ENCODE data around the gene TCEANC2.

TCEANC2 gene

GRCh38 chr1:54114955-54115354, 61.5 kb downstream of the TCEANC2 start:
- H3K4me3 ChIP-seq (ENCODE audit: low read depth, low read length), result no peak overlapping the region
- no peaks in the 10 kb centered on the region for H3K27me3 ChIP-seq (ENCODE audit: insufficient read depth, low read length)
- H3K4me1 ChIP-seq (ENCODE audit: control insufficient read depth, insufficient read depth, low read length, unreplicated experiment), result peaks cover 24% of the 10 kb centered on the region
- no peaks in the 10 kb centered on the region for H3K79me2 ChIP-seq (ENCODE audit: control insufficient read depth, insufficient read depth, low read length, unreplicated experiment)
- no peak overlapping the region for H3K27ac ChIP-seq (ENCODE audit: low read depth, low read length)
- H2AFZ ChIP-seq (ENCODE audit: low read length, unreplicated experiment), result no peak overlapping the region
- H3K36me3 ChIP-seq (ENCODE audit: insufficient read depth, low read length), result no peaks in the 10 kb centered on the region

GRCh38 chr1:54115520-54115919, 62.1 kb downstream of the TCEANC2 start:
- H3K4me1 ChIP-seq (ENCODE audit: control insufficient read depth, insufficient read depth, low read length, unreplicated experiment), result peaks cover 24% of the 10 kb centered on the region
- no peak overlapping the region for H2AFZ ChIP-seq (ENCODE audit: low read length, unreplicated experiment)
- H3K27ac ChIP-seq (ENCODE audit: low read depth, low read length), result no peak overlapping the region
- H3K79me2 ChIP-seq (ENCODE audit: control insufficient read depth, insufficient read depth, low read length, unreplicated experiment), result no peaks in the 10 kb centered on the region
- no peaks in the 10 kb centered on the region for H3K36me3 ChIP-seq (ENCODE audit: insufficient read depth, low read length)
- no peaks in the 10 kb centered on the region for H3K27me3 ChIP-seq (ENCODE audit: insufficient read depth, low read length)
- no peak overlapping the region for H3K4me3 ChIP-seq (ENCODE audit: low read depth, low read length)

GRCh38 chr1:54117815-54118563, 64.6 kb downstream of the TCEANC2 start:
- H3K4me3 ChIP-seq (ENCODE audit: low read depth, low read length), result no peak overlapping the region
- H3K27ac ChIP-seq (ENCODE audit: low read depth, low read length), result peak overlapping the region; percentile 57
- H3K79me2 ChIP-seq (ENCODE audit: control insufficient read depth, insufficient read depth, low read length, unreplicated experiment), result no peaks in the 10 kb centered on the region
- H3K27me3 ChIP-seq (ENCODE audit: insufficient read depth, low read length), result no peaks in the 10 kb centered on the region
- no peak overlapping the region for H2AFZ ChIP-seq (ENCODE audit: low read length, unreplicated experiment)
- H3K4me1 ChIP-seq (ENCODE audit: control insufficient read depth, insufficient read depth, low read length, unreplicated experiment), result peaks cover 24% of the 10 kb centered on the region
- no peaks in the 10 kb centered on the region for H3K36me3 ChIP-seq (ENCODE audit: insufficient read depth, low read length)

- Histone ChIP-seq H3K79me2 (ENCODE audit: control insufficient read depth, insufficient read depth, low read length, unreplicated experiment) (no peaks in the 10 kb centered on the region), H3K4me3 (ENCODE audit: low read depth, low read length) (no peak overlapping the region), H3K27me3 (ENCODE audit: insufficient read depth, low read length) (no peaks in the 10 kb centered on the region), H2AFZ (ENCODE audit: low read length, unreplicated experiment) (no peak overlapping the region), H3K36me3 (ENCODE audit: insufficient read depth, low read length) (no peaks in the 10 kb centered on the region), H3K4me1 (ENCODE audit: control insufficient read depth, insufficient read depth, low read length, unreplicated experiment) (peaks cover 24% of the 10 kb centered on the region), H3K27ac (ENCODE audit: low read depth, low read length) (peak overlapping the region; percentile 57)
These were observed 65.3 kb downstream of the TCEANC2 start for GRCh38 chr1:54118704-54119103.

GRCh38 chr1:54120018-54120697, 66.8 kb downstream of the TCEANC2 start:
- Histone ChIP-seq H3K27me3 (ENCODE audit: insufficient read depth, low read length) (no peaks in the 10 kb centered on the region), H2AFZ (ENCODE audit: low read length, unreplicated experiment) (no peak overlapping the region), H3K79me2 (ENCODE audit: control insufficient read depth, insufficient read depth, low read length, unreplicated experiment) (no peaks in the 10 kb centered on the region), H3K36me3 (ENCODE audit: insufficient read depth, low read length) (no peaks in the 10 kb centered on the region), H3K4me1 (ENCODE audit: control insufficient read depth, insufficient read depth, low read length, unreplicated experiment) (peaks cover 21% of the 10 kb centered on the region), H3K27ac (ENCODE audit: low read depth, low read length) (no peak overlapping the region), H3K4me3 (ENCODE audit: low read depth, low read length) (no peak overlapping the region)

- H3K4me3 ChIP-seq (ENCODE audit: low read depth, low read length), result peak overlapping the region; percentile 55
- H2AFZ ChIP-seq (ENCODE audit: low read length, unreplicated experiment), result peak overlapping the region; percentile 19
- peaks cover 19% of the 10 kb centered on the region for H3K4me1 ChIP-seq (ENCODE audit: control insufficient read depth, insufficient read depth, low read length, unreplicated experiment)
- H3K79me2 ChIP-seq (ENCODE audit: control insufficient read depth, insufficient read depth, low read length, unreplicated experiment), result no peaks in the 10 kb centered on the region
- H3K36me3 ChIP-seq (ENCODE audit: insufficient read depth, low read length), result no peaks in the 10 kb centered on the region
- peak overlapping the region; percentile 9; the same call in 1 of the 2 replicates for H3K27ac ChIP-seq (ENCODE audit: low read depth, low read length)
- H3K27me3 ChIP-seq (ENCODE audit: insufficient read depth, low read length), result no peaks in the 10 kb centered on the region
These were observed 67.5 kb downstream of the TCEANC2 start for GRCh38 chr1:54120698-54121481.

- Histone ChIP-seq H3K27ac (ENCODE audit: low read depth, low read length) (peak overlapping the region; percentile 9; the same call in 1 of the 2 replicates), H3K4me1 (ENCODE audit: control insufficient read depth, insufficient read depth, low read length, unreplicated experiment) (peaks cover 19% of the 10 kb centered on the region), H3K4me3 (ENCODE audit: low read depth, low read length) (peak overlapping the region; percentile 55), H3K79me2 (ENCODE audit: control insufficient read depth, insufficient read depth, low read length, unreplicated experiment) (no peaks in the 10 kb centered on the region), H3K27me3 (ENCODE audit: insufficient read depth, low read length) (no peaks in the 10 kb centered on the region), H2AFZ (ENCODE audit: low read length, unreplicated experiment) (peak overlapping the region; percentile 19), H3K36me3 (ENCODE audit: insufficient read depth, low read length) (no peaks in the 10 kb centered on the region)
These were observed 68.2 kb downstream of the TCEANC2 start for GRCh38 chr1:54121482-54122134.

- Histone ChIP-seq H3K27ac (ENCODE audit: low read depth, low read length) (no peak overlapping the region), H3K27me3 (ENCODE audit: insufficient read depth, low read length) (no peaks in the 10 kb centered on the region), H3K4me3 (ENCODE audit: low read depth, low read length) (no peak overlapping the region), H2AFZ (ENCODE audit: low read length, unreplicated experiment) (no peak overlapping the region), H3K36me3 (ENCODE audit: insufficient read depth, low read length) (no peaks in the 10 kb centered on the region), H3K4me1 (ENCODE audit: control insufficient read depth, insufficient read depth, low read length, unreplicated experiment) (peaks cover 19% of the 10 kb centered on the region), H3K79me2 (ENCODE audit: control insufficient read depth, insufficient read depth, low read length, unreplicated experiment) (no peaks in the 10 kb centered on the region)
These were observed 68.8 kb downstream of the TCEANC2 start for GRCh38 chr1:54122135-54122751.

- H3K4me1 ChIP-seq (ENCODE audit: control insufficient read depth, insufficient read depth, low read length, unreplicated experiment), result peaks cover 11% of the 10 kb centered on the region
- H3K79me2 ChIP-seq (ENCODE audit: control insufficient read depth, insufficient read depth, low read length, unreplicated experiment), result no peaks in the 10 kb centered on the region
- no peak overlapping the region for H3K4me3 ChIP-seq (ENCODE audit: low read depth, low read length)
- no peaks in the 10 kb centered on the region for H3K27me3 ChIP-seq (ENCODE audit: insufficient read depth, low read length)
- H3K27ac ChIP-seq (ENCODE audit: low read depth, low read length), result no peak overlapping the region
- H3K36me3 ChIP-seq (ENCODE audit: insufficient read depth, low read length), result no peaks in the 10 kb centered on the region
- no peak overlapping the region for H2AFZ ChIP-seq (ENCODE audit: low read length, unreplicated experiment)
These were observed 69.6 kb downstream of the TCEANC2 start for GRCh38 chr1:54122992-54123391.

- H3K4me1 ChIP-seq (ENCODE audit: control insufficient read depth, insufficient read depth, low read length, unreplicated experiment), result no peaks in the 10 kb centered on the region
- no peak overlapping the region for H3K27ac ChIP-seq (ENCODE audit: low read depth, low read length)
- no peak overlapping the region for H2AFZ ChIP-seq (ENCODE audit: low read length, unreplicated experiment)
- H3K4me3 ChIP-seq (ENCODE audit: low read depth, low read length), result no peak overlapping the region
- H3K27me3 ChIP-seq (ENCODE audit: insufficient read depth, low read length), result no peaks in the 10 kb centered on the region
- no peaks in the 10 kb centered on the region for H3K79me2 ChIP-seq (ENCODE audit: control insufficient read depth, insufficient read depth, low read length, unreplicated experiment)
- H3K36me3 ChIP-seq (ENCODE audit: insufficient read depth, low read length), result no peaks in the 10 kb centered on the region
These were observed 71.1 kb downstream of the TCEANC2 start for GRCh38 chr1:54124472-54124871.

Data from ACC112 (cell line).